HL-60 (cell line): ENCODE data around the gene SLC6A7.

Experiments used
- DNase-seq, 2 experiments: peaks; one replicate each; pipeline ENCODE4 v3.0.0-alpha.2; 2010 to 2020; ENCODE audit warnings: low read depth in 1 of 2, low spot score in 1 of 2
- H3K27ac ChIP-seq: fragments of 250-450 bp; sonication (Bioruptor Pico); replicated peaks from 2 replicates; pipeline ENCODE4 v1.5.1; 2020; ENCODE audit warnings: mild to moderate bottlenecking, moderate library complexity
- H3K27me3 ChIP-seq: fragments of 250-450 bp; sonication (Bioruptor Pico); 2 replicates; pipeline ENCODE4 v1.5.1; 2021; ENCODE audit warnings: mild to moderate bottlenecking, moderate library complexity; ENCODE audit not compliant: insufficient read depth, poor library complexity, severe bottlenecking
- H3K4me3 ChIP-seq: replicated peaks from 2 replicates; pipeline ENCODE4 v1.5.1; 2011; ENCODE audit warnings: mild to moderate bottlenecking, control low read depth, low read length; ENCODE audit not compliant: insufficient read depth
- GABPA ChIP-seq: IDR thresholded peaks from 2 replicates; pipeline ENCODE4 v1.6.1; 2012; ENCODE audit warnings: low read depth
- POLR2AphosphoS5 ChIP-seq: IDR thresholded peaks from 2 replicates; pipeline ENCODE4 v1.6.1; 2012; ENCODE audit warnings: low read depth
- SPI1 ChIP-seq: IDR thresholded peaks from 2 replicates; pipeline ENCODE4 v1.6.1; 2012; ENCODE audit warnings: low read depth, mild to moderate bottlenecking, borderline replicate concordance
- TF ChIP-seq, protein P1 (sequence below): IDR thresholded peaks from one replicate; pipeline ENCODE4 v1.5.1; 2011; ENCODE audit warnings: low read length, control low read depth, inconsistent platforms; ENCODE audit not compliant: insufficient read depth
- TF ChIP-seq, protein P2 (sequence below): IDR thresholded peaks from 2 replicates; pipeline ENCODE4 v1.6.1; 2012; ENCODE audit warnings: low read depth; ENCODE audit not compliant: insufficient replicate concordance

The SLC6A7 gene

DNA sequence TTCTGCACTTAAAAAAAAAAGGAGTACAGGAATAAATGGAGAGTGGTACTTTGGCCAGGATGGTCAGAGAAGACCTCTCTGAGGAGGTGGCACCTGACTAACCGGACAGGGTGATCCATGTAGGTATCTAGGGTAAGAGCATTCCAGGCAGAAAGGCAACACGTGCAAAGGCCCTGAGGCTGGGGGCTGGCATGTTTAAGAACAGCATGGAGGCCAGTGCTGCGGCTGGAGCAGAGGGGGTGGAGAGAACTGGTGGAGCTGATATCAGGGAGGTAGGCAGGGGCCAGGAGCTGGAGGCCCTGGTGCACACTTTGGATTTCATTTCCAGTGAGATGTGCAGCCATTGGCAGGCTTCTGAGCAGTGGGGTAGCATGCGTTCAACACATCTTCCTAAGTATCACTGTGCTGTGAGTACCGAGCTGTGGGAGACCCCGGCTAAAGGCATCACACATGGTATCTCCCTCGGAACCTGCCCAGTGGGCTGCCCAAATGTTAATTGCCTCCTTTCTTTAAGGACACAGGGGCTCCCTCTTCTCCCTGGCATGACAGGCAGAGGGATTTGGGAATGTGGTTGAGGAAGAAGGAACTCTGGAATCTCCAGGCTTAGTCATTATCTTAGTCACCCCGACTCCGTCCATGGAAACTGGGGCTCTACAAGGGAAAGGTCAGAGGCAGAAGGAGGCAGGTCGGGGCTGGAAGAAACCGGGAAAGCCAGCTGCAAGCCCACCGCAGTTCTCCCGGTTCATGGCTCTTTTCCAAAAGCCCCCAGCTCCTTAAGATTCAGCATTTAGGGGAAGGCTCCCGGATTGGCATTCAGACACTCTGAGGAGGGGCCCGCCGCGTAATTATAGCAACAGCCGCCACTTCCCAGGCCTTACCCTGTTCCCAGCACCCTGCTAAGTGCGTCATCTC lies 18.6 kb downstream of the SLC6A7 start:
- DNase-seq: no peak
- no peak overlapping the region for H3K27ac ChIP-seq
- TF ChIP-seq POLR2AphosphoS5: no peak

DNA sequence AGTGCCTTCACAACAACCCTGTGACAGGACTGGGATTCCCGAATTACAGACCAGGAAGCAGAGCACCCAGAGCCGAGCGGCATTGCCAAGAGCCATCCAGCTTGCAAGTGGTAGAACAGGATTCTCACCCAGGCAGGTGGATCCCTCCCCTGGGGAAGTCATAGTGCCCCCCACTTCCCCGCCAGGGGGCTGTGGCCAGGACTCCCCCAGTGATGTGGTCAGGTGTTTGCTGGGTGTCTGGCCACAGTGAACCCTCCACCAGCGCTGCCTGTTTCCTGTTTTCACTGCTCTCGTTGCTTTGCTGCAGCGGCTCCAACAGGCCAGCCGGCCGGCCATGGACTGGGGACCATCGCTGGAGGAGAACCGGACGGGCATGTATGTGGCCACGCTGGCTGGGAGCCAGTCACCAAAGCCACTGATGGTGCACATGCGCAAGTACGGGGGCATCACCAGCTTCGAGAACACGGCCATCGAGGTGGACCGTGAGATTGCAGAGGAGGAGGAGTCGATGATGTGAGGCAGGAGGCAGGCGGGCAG lies 19.3 kb downstream of the SLC6A7 start:
- H3K27ac ChIP-seq: no peak overlapping the region
- TF ChIP-seq SPI1 (peak; percentile 51; the same call in 1 of the 2 replicates), GABPA (no peak), POLR2AphosphoS5 (peak; percentile 68)
- TF ChIP-seq, protein P1, sequence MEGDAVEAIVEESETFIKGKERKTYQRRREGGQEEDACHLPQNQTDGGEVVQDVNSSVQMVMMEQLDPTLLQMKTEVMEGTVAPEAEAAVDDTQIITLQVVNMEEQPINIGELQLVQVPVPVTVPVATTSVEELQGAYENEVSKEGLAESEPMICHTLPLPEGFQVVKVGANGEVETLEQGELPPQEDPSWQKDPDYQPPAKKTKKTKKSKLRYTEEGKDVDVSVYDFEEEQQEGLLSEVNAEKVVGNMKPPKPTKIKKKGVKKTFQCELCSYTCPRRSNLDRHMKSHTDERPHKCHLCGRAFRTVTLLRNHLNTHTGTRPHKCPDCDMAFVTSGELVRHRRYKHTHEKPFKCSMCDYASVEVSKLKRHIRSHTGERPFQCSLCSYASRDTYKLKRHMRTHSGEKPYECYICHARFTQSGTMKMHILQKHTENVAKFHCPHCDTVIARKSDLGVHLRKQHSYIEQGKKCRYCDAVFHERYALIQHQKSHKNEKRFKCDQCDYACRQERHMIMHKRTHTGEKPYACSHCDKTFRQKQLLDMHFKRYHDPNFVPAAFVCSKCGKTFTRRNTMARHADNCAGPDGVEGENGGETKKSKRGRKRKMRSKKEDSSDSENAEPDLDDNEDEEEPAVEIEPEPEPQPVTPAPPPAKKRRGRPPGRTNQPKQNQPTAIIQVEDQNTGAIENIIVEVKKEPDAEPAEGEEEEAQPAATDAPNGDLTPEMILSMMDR: no peak
- TF ChIP-seq, protein P2, sequence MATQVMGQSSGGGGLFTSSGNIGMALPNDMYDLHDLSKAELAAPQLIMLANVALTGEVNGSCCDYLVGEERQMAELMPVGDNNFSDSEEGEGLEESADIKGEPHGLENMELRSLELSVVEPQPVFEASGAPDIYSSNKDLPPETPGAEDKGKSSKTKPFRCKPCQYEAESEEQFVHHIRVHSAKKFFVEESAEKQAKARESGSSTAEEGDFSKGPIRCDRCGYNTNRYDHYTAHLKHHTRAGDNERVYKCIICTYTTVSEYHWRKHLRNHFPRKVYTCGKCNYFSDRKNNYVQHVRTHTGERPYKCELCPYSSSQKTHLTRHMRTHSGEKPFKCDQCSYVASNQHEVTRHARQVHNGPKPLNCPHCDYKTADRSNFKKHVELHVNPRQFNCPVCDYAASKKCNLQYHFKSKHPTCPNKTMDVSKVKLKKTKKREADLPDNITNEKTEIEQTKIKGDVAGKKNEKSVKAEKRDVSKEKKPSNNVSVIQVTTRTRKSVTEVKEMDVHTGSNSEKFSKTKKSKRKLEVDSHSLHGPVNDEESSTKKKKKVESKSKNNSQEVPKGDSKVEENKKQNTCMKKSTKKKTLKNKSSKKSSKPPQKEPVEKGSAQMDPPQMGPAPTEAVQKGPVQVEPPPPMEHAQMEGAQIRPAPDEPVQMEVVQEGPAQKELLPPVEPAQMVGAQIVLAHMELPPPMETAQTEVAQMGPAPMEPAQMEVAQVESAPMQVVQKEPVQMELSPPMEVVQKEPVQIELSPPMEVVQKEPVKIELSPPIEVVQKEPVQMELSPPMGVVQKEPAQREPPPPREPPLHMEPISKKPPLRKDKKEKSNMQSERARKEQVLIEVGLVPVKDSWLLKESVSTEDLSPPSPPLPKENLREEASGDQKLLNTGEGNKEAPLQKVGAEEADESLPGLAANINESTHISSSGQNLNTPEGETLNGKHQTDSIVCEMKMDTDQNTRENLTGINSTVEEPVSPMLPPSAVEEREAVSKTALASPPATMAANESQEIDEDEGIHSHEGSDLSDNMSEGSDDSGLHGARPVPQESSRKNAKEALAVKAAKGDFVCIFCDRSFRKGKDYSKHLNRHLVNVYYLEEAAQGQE: no peak
- H3K4me3 ChIP-seq: no peak overlapping the region
- H3K27me3 ChIP-seq: peaks cover 8% of the 10 kb centered on the region
- DNase-seq: peak; percentile 15 to 30

More for the DNA sequence above, 18.6 kb downstream of the SLC6A7 start:
- peaks cover 8% of the 10 kb centered on the region for H3K27me3 ChIP-seq
- no peak overlapping the region for H3K4me3 ChIP-seq

DNA sequence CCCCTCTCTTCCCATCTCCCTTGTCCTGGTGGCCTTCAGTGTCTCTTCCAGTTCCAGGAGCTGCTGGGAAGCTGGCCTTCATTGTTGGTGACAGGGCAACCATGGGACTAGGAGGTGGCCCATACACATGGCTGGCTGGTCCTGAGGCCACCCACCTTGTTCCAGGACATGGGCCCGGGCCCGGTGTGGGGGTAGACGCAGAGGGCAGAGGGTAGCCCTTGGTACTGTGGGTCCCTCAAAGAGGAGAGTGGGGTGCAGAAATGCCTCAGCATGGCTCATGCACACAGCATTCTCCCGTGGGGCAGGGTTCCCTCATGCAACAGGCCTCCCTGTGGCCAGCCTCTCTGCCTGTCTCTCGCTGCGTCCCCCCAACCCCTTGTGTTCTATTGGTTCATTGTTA lies 20.8 kb downstream of the SLC6A7 start:
- Histone ChIP-seq H3K27me3 (peaks cover 8% of the 10 kb centered on the region), H3K4me3 (no peak overlapping the region), H3K27ac (no peak overlapping the region)
- no peak for DNase-seq
- TF ChIP-seq GABPA (no peak), POLR2AphosphoS5 (no peak)
- TF ChIP-seq, protein P1: no peak

DNA sequence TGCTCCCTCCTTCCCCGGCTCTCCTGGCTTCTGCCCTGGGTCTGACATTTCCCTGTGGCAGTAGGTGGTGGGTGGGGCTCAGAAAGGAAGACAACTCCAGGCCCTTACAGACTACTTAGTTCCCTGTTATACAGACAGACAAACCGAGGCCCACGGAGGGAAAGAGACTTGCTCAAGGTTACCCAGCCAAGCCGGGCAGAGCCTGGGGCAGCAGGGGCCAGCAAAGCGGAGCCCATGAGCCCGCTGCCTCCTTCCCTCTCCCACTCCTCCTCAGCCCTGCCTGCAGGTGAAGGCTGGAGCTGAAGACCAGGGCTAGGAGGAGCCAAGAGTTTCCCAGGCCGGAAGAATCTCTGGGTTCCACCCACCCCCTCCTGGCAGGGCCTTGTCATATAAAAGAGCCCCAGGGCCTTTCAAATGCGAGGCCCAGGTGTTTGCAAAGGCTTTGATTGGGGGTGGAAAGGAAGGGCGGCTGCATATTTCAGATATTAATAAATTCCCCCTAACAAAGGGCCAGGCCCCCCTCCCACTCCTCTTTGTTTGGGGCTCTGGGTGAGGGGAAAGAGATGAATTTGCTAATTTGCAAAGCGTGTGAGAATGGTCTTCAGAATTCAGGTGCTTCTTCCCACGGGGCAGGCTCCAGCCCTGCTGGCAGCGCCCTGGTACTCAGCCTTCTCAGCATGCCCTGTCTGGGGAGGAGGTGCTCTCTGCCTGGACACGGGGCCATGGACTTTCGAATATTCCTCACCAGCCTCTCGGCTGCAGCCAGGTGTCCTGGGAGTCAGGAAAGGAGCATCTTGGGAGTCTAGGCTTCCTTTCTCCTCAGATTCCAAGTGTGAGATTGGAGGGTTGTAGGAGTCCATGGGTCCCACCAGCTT lies 21.5 kb downstream of the SLC6A7 start:
- TF ChIP-seq POLR2AphosphoS5: no peak
- no peak for TF ChIP-seq GABPA
- TF ChIP-seq, protein P2: no peak
- TF ChIP-seq SPI1: no peak
- TF ChIP-seq, protein P1: no peak
- H3K4me3 ChIP-seq: no peak overlapping the region
- peaks cover 8% of the 10 kb centered on the region for H3K27me3 ChIP-seq
- H3K27ac ChIP-seq: no peak overlapping the region
- no peak for DNase-seq
